Measurements from ENCODE around the gene MYBPHL.

- TF ChIP-seq CTCF (IDR thresholded peaks at IDR 0.05) (no peak), POLR2A (IDR thresholded peaks at IDR 0.05) (no peak), EP300 (IDR thresholded peaks at IDR 0.05) (no peak), POLR2AphosphoS5 (IDR thresholded peaks at IDR 0.05) (no peak)
Measured at GRCh38 chr1:109283748-109284600, 22.8 kb downstream of the MYBPHL start.
